Nucleus accumbens (tissue), 56 donors: Measurements from ENCODE around the gene TGM5.
"Not testable (repeated sequence)": the region's sequence is repeated elsewhere in the genome, so short reads cannot be mapped to it uniquely, and the experiment has no call there.

Experiments
- DNase-seq, 56 donors: peaks; one replicate each; lab custom pipeline; 2025; lab: John Stamatoyannopoulos, UW

TGM5 gene

DNA sequence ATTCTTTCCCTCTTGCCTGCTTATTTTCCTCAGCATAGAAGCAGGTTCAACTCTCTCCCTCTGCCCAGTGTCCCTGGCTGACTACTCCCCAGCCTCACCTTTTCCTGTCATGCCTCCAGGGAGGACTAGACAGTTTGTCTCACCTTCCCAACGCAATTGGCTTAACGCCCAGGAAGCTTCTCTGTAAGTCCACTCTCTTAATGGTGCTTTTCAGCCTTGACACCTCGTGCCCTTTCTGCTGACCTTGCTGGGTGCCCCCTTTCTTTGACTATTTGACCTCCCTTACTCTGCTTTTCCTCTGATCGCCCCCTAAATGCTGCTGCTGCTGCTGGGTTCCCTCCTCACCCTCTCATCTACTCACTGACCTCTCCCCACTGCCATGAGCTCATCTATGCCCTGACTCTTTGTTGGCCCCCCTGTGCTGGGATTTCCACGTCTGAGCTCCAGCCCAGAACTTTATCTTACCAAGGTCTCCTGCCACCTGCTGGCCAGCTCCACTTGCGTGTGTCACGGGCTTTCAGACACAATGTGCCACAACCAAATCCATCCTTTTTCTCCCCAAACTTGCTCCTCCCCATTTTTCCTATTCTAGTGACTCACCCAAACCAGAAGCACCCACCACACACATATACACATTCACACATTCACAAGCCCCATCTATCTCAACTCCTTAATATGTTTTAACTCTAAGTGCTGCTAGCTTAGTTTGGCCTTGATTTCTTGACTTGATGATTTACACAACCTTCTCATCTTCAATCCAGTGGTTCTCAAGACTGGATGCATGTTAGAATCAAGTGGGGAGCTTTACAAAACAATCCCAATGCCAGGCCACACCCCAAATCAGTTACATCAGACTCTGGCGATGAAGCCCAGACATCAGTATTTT, 62.5 kb downstream of the TGM5 start:
- DNase-seq: peak in 9 of 56 donors; percentile 5 to 43 (median 9)

- no peak for DNase-seq
Observed at GRCh38 chr15:43199945-43200488, 66.7 kb downstream of the TGM5 start.

DNA sequence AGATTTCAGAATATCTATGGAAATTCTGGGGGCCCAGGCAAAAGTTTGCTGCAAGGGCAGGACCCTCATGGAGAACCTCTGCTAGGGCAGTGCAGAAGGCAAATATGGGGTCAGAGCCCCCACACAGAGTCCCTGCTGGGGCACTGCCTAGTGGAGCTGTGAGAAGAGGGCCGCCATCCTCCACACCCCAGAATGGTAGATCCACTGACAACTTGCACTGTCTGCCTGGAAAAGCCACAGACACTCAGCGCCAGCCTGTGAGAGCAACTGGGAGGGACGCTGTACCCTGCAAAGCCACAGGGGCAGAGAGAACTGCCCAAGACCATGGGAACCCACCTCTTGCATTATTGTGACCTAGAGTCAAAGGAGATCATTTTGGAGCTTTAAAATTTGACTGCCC, 67.7 kb downstream of the TGM5 start:
- no peak for DNase-seq

GRCh38 chr15:43198556-43198955, 68.2 kb downstream of the TGM5 start:
- not testable (repeated sequence) for DNase-seq

DNA sequence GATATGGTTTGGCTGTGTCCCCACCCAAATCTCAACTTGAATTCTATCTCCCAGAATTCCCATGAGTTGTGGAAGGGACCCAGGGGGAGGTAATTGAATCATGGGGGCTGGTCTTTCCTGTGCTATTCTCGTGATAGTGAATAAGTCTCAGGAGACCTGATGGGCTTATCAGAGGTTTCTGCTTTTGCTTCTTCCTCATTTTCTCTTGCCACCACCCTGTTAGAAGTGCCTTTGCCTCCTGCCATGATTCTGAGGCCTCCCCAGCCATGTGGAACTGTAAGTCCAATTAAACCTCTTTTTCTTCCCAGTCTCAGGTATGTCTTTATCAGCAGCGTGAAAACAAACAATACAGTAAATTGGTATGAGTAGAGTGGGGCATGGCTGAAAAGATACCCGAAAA, 69.0 kb downstream of the TGM5 start:
- not testable (repeated sequence) for DNase-seq

DNA sequence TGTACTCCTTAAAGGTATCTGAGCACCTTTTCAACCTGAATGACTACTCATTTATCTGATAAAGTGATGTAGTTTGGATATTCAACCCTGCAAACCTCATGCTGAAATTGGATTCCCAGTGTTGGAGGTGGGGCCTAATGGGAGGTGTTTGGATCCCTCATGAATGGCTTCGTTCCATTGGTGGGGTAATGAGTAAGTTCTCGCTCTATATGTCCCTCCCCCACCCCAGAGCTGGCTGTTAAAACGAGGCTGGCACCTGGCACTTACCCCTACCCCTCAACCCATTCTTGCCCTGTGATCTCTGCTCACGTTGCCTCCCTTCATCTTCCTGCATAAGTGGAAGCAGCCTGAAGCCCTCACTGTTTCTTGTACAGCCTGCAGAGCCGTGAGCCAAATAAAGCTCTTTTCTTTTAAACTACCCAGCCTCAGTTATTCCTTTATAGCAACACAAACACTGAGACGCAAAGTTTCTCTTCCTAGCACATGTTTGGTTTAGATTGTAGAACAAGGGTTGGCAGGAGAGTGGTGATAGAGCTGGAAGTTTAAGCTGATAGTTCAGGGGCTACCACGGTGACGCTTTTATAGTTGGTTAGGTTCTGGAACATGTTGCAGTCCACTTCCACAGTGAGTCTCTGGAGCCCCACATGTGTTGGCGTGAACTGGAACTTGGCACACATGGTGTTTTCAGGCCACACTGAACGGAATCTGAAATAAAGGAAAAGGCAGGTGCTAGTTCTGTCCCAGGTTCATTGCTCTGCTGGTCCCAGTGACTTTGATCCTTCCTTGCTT, 69.8 kb downstream of the TGM5 start:
- no peak for DNase-seq

DNA sequence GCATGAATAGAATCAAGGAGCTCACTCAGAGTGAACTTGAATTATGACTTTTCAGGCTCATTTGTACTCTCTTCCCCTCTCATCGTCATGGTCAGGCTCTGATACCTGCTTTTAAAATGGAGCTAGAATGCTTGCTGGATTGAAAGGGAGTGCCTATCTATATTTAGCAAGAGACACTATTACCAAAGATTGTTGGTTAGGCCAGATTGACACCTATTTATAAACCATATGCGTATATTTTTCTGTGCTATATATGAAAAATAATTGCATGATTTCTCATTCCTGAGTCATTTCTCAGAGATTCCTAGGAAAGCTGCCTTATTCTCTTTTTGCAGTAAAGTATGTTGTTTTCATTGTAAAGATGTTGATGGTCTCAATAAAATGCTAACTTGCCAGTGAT, 71.9 kb downstream of the TGM5 start:
- no peak for DNase-seq

- no peak for DNase-seq
Observed at GRCh38 chr15:43193710-43194109, 73.0 kb downstream of the TGM5 start.

GRCh38 chr15:43190178-43190577, 76.5 kb downstream of the TGM5 start:
- no peak for DNase-seq

GRCh38 chr15:43189296-43189695, 77.4 kb downstream of the TGM5 start:
- no peak for DNase-seq

DNA sequence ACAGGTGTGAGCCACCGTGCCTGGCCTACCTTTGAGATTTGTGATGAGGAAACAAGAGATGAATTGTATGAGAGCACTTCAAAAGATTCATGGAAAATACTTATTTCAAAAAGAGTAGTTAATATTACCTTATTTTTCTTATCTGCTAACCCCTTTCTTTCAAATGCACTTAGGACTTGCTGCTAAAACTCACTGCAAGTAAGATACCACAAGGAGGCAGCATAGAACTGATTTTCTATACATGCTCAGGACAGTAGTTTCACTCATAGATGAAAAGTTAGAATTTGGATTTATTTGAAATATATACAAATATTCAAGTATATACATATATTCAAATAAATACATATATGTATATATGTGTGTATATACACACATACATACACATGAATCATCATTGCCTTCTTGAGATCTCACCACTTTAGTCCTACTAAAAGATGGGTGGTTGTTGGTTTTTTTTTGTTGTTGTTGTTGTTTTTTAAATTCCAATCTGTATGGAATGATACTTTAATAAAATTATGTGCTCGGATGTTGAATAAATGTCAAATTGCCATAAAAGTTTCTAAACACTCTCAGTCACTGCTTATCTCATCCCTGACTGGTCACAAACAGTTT, 79.1 kb downstream of the TGM5 start:
- DNase-seq: no peak

GRCh38 chr15:43186003-43186353, 80.8 kb downstream of the TGM5 start:
- peak in 5 of 56 donors; percentile 42 to 62 (median 58) for DNase-seq

GRCh38 chr15:43185157-43186002, 81.3 kb downstream of the TGM5 start, which contains the start of gene CCNDBP1:
TSS of gene CCNDBP1 (plus strand) at chr15:43185403. CDS start at chr15:43185499, 96 bp downstream.
- DNase-seq: peak in 55 of 56 donors; percentile 31 to 89 (median 72)

GRCh38 chr15:43184407-43185124, 82.2 kb downstream of the TGM5 start:
- no peak for DNase-seq

GRCh38 chr15:43183270-43183669, 83.5 kb downstream of the TGM5 start:
- DNase-seq: no peak
